Measurements from ENCODE around the gene RFTN2. TPM values are rescaled to one million over a fixed set of nuclear protein-coding genes. Genes with fewer than 3 reads are reported as not detected.

The RFTN2 gene
- total RNA-seq, 4 donors from 2014 or later: 13.5 to 45.8 (median 38.6) TPM

DNA sequence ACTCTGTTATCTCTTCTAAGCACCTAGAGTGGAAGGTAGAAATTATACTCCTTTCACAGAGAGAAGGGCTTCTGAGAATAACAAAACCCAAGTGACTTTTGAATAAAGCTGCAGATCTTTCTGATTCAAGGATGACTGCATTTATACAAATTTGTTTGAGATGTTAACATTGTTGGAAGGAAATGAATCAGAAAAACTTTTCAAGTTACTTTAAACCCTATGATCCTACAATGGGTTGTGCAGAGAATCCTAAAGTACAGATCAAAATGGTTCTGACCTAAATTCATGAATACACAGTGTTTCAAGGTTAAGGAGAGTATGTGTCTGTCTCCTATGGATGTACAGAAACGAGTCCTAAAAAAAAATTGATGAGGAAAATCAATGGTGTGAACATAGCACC lies 1.8 kb downstream of the RFTN2 start:
- TF ChIP-seq, protein P1, sequence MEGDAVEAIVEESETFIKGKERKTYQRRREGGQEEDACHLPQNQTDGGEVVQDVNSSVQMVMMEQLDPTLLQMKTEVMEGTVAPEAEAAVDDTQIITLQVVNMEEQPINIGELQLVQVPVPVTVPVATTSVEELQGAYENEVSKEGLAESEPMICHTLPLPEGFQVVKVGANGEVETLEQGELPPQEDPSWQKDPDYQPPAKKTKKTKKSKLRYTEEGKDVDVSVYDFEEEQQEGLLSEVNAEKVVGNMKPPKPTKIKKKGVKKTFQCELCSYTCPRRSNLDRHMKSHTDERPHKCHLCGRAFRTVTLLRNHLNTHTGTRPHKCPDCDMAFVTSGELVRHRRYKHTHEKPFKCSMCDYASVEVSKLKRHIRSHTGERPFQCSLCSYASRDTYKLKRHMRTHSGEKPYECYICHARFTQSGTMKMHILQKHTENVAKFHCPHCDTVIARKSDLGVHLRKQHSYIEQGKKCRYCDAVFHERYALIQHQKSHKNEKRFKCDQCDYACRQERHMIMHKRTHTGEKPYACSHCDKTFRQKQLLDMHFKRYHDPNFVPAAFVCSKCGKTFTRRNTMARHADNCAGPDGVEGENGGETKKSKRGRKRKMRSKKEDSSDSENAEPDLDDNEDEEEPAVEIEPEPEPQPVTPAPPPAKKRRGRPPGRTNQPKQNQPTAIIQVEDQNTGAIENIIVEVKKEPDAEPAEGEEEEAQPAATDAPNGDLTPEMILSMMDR (IDR thresholded peaks at IDR 0.05): no peak
- TF ChIP-seq EP300 (IDR thresholded peaks at IDR 0.05) (no peak), POLR2A (IDR thresholded peaks at IDR 0.05) (no peak)
- Histone ChIP-seq H3K36me3 (peaks cover 0 to 30% (median 0%) of the 10 kb centered on the region in 3 donors), H3K4me3 (peak overlapping the region; percentile 7 to 56 (median 30)), H3K27ac (peak overlapping the region; percentile 42 to 94 (median 70)), H3K27me3 (no peaks in the 10 kb centered on the region), H3K9me3 (peaks cover 0 to 15% (median 0%) of the 10 kb centered on the region in 4 donors), H3K4me1 (peaks cover 0 to 38% (median 10%) of the 10 kb centered on the region in 4 donors)
- WGBS, 2 donors: 10 to 22% methylated on average over 1 of the region's 1 CpG
- no peak for DNase-seq (ENCODE audit: low spot score in 2 of 2)

DNA sequence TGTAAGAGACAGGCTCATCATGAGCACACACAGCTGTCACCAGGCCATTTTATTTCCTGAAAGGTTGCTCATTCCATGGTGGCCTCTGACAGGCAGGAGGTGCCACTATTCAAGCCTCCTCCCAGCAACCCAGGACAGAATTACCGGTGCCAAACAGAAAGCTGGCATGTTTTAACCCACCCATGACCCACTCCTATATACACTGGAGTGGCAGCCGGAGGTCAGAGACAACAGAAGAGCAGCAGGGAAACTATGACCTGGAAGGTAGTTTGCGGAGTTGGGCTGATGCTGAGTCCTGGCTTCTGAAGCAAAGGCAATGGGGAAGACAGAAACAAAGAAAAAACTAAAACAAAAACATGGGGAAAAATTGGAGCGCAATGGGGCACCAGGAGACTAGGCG lies 2.3 kb downstream of the RFTN2 start:
- Histone ChIP-seq H3K36me3 (peaks cover 0 to 35% (median 0%) of the 10 kb centered on the region in 3 donors), H3K27ac (peak overlapping the region; percentile 42 to 94 (median 70))
- WGBS, 2 donors: 34 to 38% methylated on average over 5 of the region's 5 CpGs

DNA sequence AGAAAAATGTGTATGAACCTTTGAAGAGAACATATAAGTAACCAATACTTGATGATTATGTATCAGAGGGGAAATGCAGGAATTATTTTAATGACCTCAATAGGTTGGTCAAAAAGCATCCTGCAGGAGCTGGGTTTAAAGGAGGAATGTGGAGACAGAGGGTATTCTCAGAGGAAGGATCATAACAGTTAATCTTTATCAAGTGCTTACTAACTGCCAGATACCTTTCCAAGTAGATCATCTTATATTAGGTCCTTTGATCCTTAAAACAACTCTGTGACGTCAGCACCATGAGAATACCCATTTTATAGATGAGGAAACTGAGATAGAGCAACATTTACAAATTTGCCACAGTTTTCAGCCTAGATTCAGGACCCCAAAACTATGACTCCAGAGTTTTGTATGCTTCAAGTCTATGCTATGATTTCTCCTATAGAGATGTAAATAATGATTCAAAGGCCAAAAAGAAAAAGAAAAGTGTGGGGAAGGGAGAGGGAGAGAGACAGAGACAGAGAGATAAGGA lies 3.0 kb downstream of the RFTN2 start:
- H3K4me1 ChIP-seq: peaks cover 0 to 32% (median 10%) of the 10 kb centered on the region in 4 donors
- WGBS, 2 donors: 22 to 41% methylated on average over 1 of the region's 1 CpG

More for the DNA sequence above, 2.3 kb downstream of the RFTN2 start:
- no peak for TF ChIP-seq POLR2A (IDR thresholded peaks at IDR 0.05)
- DNase-seq (ENCODE audit: low spot score in 2 of 2): no peak
- Histone ChIP-seq H3K9me3 (peaks cover 0 to 20% (median 0%) of the 10 kb centered on the region in 4 donors), H3K4me1 (peaks cover 0 to 38% (median 10%) of the 10 kb centered on the region in 4 donors), H3K27me3 (no peaks in the 10 kb centered on the region), H3K4me3 (peak overlapping the region; percentile 7 to 56 (median 30))

DNA sequence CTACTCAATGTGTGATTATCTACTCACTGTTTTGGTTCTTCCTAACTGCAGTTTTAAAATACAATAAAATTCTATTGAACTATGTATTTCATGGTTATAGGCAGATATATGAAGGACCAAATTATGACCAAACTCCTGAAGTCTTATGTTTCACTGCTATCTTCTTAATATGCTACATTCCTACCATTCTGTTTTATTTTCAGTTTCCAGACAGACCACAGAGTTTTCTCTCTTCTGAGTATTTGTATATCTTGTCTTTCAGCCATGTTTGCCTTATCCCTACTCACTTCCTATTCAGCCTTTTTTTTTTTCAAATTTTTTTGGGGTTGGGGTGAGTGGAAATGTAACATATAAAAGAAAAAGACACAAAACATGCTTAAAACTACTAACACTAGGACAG lies 6.3 kb downstream of the RFTN2 start:
- Histone ChIP-seq H3K27me3 (no peaks in the 10 kb centered on the region), H3K4me3 (no peak overlapping the region), H3K9me3 (peaks cover 0 to 58% (median 13%) of the 10 kb centered on the region in 4 donors), H3K36me3 (peaks cover 0 to 56% (median 0%) of the 10 kb centered on the region in 3 donors), H3K4me1 (peaks cover 0 to 19% (median 6%) of the 10 kb centered on the region in 4 donors), H3K27ac (no peak overlapping the region)
- DNase-seq (ENCODE audit: low spot score in 2 of 2): no peak
- TF ChIP-seq POLR2A (IDR thresholded peaks at IDR 0.05) (no peak), EP300 (IDR thresholded peaks at IDR 0.05) (no peak)
- TF ChIP-seq, protein P1 (IDR thresholded peaks at IDR 0.05): no peak

More for the DNA sequence above, 3.0 kb downstream of the RFTN2 start:
- H3K4me3 ChIP-seq: peak overlapping the region in 1 of 4 donors; percentile 56
- no peak for DNase-seq (ENCODE audit: low spot score in 2 of 2)
- H3K9me3 ChIP-seq: peaks cover 0 to 27% (median under 1%) of the 10 kb centered on the region in 4 donors
- no peak for TF ChIP-seq POLR2A (IDR thresholded peaks at IDR 0.05)
- TF ChIP-seq EP300 (IDR thresholded peaks at IDR 0.05): no peak
- TF ChIP-seq, protein P1 (IDR thresholded peaks at IDR 0.05): no peak
- no peak overlapping the region for H3K27ac ChIP-seq
- peaks cover 0 to 41% (median 0%) of the 10 kb centered on the region in 3 donors for H3K36me3 ChIP-seq
- H3K27me3 ChIP-seq: no peaks in the 10 kb centered on the region

DNA sequence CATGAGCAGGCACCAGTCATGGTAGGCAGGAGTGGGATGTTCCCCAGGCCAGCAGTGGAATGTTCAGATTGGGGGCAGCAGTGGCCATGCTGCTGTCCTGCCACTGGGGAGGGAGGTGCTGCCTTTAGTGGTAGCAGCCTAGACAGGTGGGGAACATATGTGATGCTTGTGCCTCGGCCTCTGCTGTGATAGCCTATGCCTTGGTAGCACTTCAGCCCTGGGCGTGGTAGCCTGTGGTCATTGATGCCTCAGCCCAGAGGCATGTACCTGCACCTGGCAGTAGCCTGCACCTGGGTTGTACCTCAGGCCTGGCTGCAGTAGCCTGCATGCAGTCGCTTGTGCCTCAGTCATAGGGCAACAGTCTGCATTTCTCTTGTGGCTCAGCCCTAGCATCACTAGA lies 7.1 kb downstream of the RFTN2 start:
- DNase-seq (ENCODE audit: low spot score in 2 of 2): no peak
- Histone ChIP-seq H3K4me3 (no peak overlapping the region), H3K27me3 (no peaks in the 10 kb centered on the region), H3K36me3 (peaks cover 0 to 56% (median 0%) of the 10 kb centered on the region in 3 donors), H3K9me3 (peaks cover 0 to 66% (median 16%) of the 10 kb centered on the region in 4 donors), H3K4me1 (peaks cover 0 to 12% (median 5%) of the 10 kb centered on the region in 4 donors), H3K27ac (no peak overlapping the region)
- WGBS, 2 donors: 100% methylated on average over 2 of the region's 3 CpGs; no CpG with 5 or more reads in 1 of the 2 donors
- TF ChIP-seq POLR2A (IDR thresholded peaks at IDR 0.05) (no peak), EP300 (IDR thresholded peaks at IDR 0.05) (no peak)
- TF ChIP-seq, protein P1 (IDR thresholded peaks at IDR 0.05): no peak
